ENCODE measurements around the gene PRPSAP1. TPM values are rescaled to one million over a fixed set of nuclear protein-coding genes. Genes with fewer than 3 reads are reported as not detected.

PRPSAP1 gene
- total RNA-seq, 6 experiments from 2014 or later, result 39.3 to 55.6 (median 45.1) TPM

DNA sequence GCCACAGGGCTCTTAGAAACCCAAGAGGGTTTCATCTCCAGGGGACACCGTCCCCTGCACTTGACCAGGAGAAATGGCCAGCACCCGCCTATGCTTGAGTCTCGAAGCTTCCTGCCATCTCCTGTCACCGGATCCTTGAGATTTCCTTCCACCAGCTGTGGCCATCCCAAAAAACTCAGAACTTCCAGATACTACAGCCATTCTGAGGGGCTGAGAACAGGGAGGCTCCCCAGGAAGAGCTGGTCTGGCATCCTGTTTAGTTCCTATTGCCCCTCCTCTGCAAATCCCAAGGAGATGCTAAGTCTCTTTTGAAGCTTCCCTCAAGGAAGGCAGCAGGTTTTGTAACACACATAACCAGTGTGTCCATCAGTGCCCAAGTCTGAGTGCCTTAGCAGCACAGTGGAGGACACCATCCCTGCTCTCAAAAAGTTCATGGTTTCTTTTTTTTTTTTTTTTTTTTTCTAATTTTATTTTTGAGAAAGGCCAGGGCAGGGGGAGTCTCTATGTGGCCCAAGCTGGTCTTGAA, 86.6 kb downstream of the PRPSAP1 start:
- Histone ChIP-seq H3K27me3 (no peaks in the 10 kb centered on the region), H3K4me3 (peak overlapping the region in 2 of 3 donors; percentile 88 to 93), H3K36me3 (no peaks in the 10 kb centered on the region), H3K9me3 (no peaks in the 10 kb centered on the region), H3K27ac (peak overlapping the region in 2 of 3 donors; percentile 91 to 92), H3K4me1 (peaks cover 0 to 51% (median 11%) of the 10 kb centered on the region in 4 donors)
- no peak for DNase-seq
- no peak for ATAC-seq
- 87% methylated on average over 3 of the region's 4 CpGs for WGBS (ENCODE audit: insufficient coverage, low coverage, low lambda C conversion rate, missing lambda C conversion rate)
- intact Hi-C loops (cut with DNase I), result no loop called here
- TF ChIP-seq POLR2A (IDR thresholded peaks at IDR 0.05), result no peak
- TF ChIP-seq, protein P1, sequence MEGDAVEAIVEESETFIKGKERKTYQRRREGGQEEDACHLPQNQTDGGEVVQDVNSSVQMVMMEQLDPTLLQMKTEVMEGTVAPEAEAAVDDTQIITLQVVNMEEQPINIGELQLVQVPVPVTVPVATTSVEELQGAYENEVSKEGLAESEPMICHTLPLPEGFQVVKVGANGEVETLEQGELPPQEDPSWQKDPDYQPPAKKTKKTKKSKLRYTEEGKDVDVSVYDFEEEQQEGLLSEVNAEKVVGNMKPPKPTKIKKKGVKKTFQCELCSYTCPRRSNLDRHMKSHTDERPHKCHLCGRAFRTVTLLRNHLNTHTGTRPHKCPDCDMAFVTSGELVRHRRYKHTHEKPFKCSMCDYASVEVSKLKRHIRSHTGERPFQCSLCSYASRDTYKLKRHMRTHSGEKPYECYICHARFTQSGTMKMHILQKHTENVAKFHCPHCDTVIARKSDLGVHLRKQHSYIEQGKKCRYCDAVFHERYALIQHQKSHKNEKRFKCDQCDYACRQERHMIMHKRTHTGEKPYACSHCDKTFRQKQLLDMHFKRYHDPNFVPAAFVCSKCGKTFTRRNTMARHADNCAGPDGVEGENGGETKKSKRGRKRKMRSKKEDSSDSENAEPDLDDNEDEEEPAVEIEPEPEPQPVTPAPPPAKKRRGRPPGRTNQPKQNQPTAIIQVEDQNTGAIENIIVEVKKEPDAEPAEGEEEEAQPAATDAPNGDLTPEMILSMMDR (IDR thresholded peaks at IDR 0.05), result no peak

GRCh38 chr17:76266244-76266938, 87.3 kb downstream of the PRPSAP1 start:
- intact Hi-C loops (cut with DNase I), result no loop called here
- H3K4me1 ChIP-seq, result peaks cover 0 to 44% (median 9%) of the 10 kb centered on the region in 4 donors
- TF ChIP-seq POLR2A (IDR thresholded peaks at IDR 0.05), result no peak
- TF ChIP-seq, protein P1 (IDR thresholded peaks at IDR 0.05), result no peak
- WGBS (ENCODE audit: insufficient coverage, low coverage, low lambda C conversion rate, missing lambda C conversion rate), result 0% methylated on average over 2 of the region's 12 CpGs
- H3K9me3 ChIP-seq, result no peaks in the 10 kb centered on the region
- H3K4me3 ChIP-seq, result peak overlapping the region; percentile 88 to 93 (median 88)
- ATAC-seq (peak in 2 of 4 donors; percentile 3 to 10), DNase-seq (peak in 1 of 3 donors; percentile 50)
- H3K27ac ChIP-seq, result peak overlapping the region; percentile 80 to 92 (median 91)
- H3K27me3 ChIP-seq, result no peaks in the 10 kb centered on the region
- H3K36me3 ChIP-seq, result no peaks in the 10 kb centered on the region

DNA sequence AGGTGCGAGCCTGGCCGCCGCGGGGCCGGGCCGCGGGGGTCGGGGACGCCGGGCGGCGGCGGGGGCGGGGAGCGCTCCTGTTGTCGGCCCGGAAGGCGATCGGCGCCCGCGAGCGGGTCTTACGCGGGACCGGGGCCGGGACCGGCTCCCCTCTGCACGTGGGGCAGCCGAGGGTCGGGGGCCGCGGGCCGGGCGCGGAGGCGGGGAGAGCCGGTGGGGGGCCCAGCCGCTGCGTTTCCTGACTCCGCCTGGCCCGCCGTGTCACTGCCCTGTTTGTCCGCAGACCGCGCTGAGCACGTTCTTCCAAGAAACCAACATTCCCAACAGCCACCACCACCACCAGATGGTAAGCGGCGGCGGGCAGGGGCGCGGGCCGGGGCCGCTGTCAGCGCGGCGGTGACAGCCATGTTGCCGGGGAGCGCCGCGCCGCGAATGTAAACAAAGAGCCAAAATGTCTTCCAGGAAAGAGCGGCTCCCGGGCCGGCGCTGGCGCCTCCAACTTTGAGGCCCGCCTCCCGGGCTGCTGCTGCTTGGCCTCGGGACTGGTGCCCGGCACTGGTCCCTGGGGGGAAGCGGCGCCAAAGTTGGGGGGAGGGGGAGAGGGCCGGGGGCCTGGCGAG, 88.0 kb downstream of the PRPSAP1 start:
- WGBS (ENCODE audit: insufficient coverage, low coverage, low lambda C conversion rate, missing lambda C conversion rate), result no CpG with 5 or more reads among the region's 76 CpGs
- TF ChIP-seq, protein P1 (IDR thresholded peaks at IDR 0.05), result no peak
- no peak for TF ChIP-seq POLR2A (IDR thresholded peaks at IDR 0.05)
- intact Hi-C loops (cut with DNase I), result no loop called here
- ATAC-seq (peak; percentile 2 to 36 (median 20)), DNase-seq (peak; percentile 70 to 82 (median 77))
- Histone ChIP-seq H3K4me1 (peaks cover 0 to 38% (median 5%) of the 10 kb centered on the region in 4 donors), H3K27me3 (no peaks in the 10 kb centered on the region), H3K9me3 (no peaks in the 10 kb centered on the region), H3K27ac (peak overlapping the region; percentile 80 to 92 (median 91)), H3K36me3 (no peaks in the 10 kb centered on the region), H3K4me3 (peak overlapping the region; percentile 88 to 93 (median 88))

DNA sequence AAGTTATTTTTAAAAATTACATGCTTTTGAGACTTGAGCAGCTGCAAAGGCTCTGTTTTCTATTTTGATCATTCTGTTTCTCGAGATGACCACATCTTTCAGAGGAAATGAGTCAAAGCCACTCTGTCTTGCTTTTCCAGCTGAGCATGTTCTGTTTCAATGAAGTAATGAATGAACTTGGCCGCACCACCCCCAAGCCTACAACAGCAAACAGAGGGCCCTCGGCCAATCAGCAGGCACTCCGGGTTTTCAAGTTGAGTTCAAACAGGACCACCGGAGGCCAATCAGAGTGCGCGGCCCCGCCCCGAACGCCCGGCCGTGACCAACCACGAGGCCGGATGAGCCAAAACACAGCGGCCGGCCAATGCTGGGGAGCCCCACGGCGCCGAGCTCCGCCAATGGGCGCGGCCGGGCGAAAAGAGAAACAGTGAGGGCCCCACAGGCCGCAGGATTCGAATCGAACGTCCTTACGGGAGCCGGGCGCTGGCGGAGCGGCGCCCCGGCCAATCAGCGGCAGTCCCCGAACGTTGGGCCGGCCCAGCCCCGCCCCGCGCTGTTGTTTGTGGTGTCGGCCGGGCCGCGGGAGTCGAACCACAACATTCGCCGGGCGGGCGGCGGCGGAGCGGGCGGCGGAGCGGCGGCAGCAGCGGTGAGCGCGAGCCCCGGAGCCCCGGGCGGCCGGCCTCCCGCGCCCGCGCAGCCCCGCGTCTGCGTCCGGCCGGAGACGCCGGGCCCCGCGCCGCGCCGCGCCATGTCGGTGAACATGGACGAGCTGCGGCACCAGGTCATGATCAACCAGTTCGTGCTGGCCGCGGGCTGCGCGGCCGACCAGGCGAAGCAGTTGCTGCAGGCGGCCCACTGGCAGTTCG, 88.7 kb downstream of the PRPSAP1 start, which contains the start of gene UBALD2:
UBALD2 (plus strand) TSS at position 594 of the 869 bp plus-strand sequence; CDS start at position 752, 158 bp downstream.
- Histone ChIP-seq H3K4me1 (peaks cover 0 to 37% (median 5%) of the 10 kb centered on the region in 4 donors), H3K9me3 (no peaks in the 10 kb centered on the region), H3K27me3 (no peaks in the 10 kb centered on the region), H3K27ac (peak within 1 kb of the TSS; percentile 80 to 92 (median 91)), H3K36me3 (no peaks in the 10 kb centered on the region), H3K4me3 (peak within 1 kb of the TSS; percentile 88 to 93 (median 88))
- DNase-seq, result peak; percentile 99
- ATAC-seq, result peak; percentile 84 to 95 (median 93)
- intact Hi-C loops (cut with DNase I), result no loop called here
- 0% methylated on average over 18 of the region's 94 CpGs for whole genome bisulfite sequencing (ENCODE audit: insufficient coverage, low coverage, low lambda C conversion rate, missing lambda C conversion rate)
- TF ChIP-seq POLR2A (IDR thresholded peaks at IDR 0.05), result peak; percentile 94
- TF ChIP-seq, protein P1 (IDR thresholded peaks at IDR 0.05), result no peak
